ENCODE measurements around the gene RALGAPB. TPM values are rescaled to one million over a fixed set of nuclear protein-coding genes. Genes with fewer than 3 reads are reported as not detected.
"Not testable (repeated sequence)": the region's sequence is repeated elsewhere in the genome, so short reads cannot be mapped to it uniquely, and the experiment has no call there.

The RALGAPB gene
- total RNA-seq, 1 experiment from 2014 or later = 6.2 TPM

DNA sequence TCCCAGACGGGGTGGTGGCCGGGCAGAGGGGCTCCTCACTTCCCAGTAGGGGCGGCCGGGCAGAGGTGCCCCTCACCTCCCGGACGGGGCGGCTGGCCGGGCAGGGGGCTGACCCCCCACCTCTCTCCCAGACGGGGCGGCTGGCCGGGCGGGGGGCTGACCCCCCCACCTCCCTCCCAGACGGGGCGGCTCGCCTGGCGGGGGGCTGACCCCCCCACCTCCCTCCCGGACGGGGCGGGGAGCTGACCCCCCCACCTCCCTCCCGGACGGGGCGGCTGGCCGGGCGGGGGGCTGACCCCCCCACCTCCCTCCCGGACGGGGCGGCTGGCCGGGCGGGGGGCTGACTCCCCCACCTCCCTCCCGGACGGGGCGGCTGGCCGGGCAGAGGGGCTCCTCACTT lies 11.5 kb upstream of the RALGAPB start:
- H3K4me3 ChIP-seq, DNase-seq, H3K27me3 ChIP-seq, H3K36me3 ChIP-seq, H3K9me3 ChIP-seq: not testable (repeated sequence)

- not testable (repeated sequence) for H3K9me3 ChIP-seq, H3K27me3 ChIP-seq, DNase-seq, H3K36me3 ChIP-seq
- peak overlapping the region; percentile 50 for H3K4me3 ChIP-seq
These were observed 11.1 kb upstream of the RALGAPB start for GRCh38 chr20:38461569-38461968.

GRCh38 chr20:38466171-38466570 lies 6.5 kb upstream of the RALGAPB start:
- no peaks in the 10 kb centered on the region for H3K36me3 ChIP-seq
- DNase-seq = no peak
- H3K4me3 ChIP-seq = no peak overlapping the region
- no peaks in the 10 kb centered on the region for H3K9me3 ChIP-seq
- H3K27me3 ChIP-seq = no peaks in the 10 kb centered on the region; the same call in 1 of the 2 replicates

- Histone ChIP-seq H3K27me3 (no peaks in the 10 kb centered on the region; the same call in 1 of the 2 replicates), H3K36me3 (no peaks in the 10 kb centered on the region), H3K4me3 (no peak overlapping the region), H3K9me3 (no peaks in the 10 kb centered on the region)
- no peak for DNase-seq
These were observed 5.7 kb upstream of the RALGAPB start for GRCh38 chr20:38466983-38467382.

DNA sequence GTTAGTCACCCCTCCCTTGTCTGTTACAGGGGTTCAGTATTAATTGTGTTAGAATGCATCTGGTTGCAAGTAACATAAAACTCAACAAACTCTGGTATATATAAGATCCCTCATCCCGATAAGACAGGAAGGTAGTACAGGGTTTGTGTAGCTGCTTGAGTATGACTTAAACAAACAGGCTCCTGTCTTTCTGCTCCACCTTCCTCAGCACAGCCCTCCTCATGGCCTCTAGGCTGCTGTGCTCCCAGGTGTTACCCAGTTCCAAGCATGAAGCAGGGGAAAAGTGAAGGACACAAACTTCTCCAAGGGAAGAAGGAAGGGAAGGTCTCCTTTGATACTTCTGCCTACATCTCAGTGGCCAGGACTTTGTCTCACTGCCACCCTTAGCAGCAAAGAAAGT lies 1.4 kb upstream of the RALGAPB start:
- Histone ChIP-seq H3K4me3 (no peak overlapping the region), H3K9me3 (no peaks in the 10 kb centered on the region), H3K27me3 (no peaks in the 10 kb centered on the region; the same call in 1 of the 2 replicates), H3K36me3 (peaks cover 9% of the 10 kb centered on the region; the same call in 1 of the 2 replicates)
- DNase-seq = no peak

GRCh38 chr20:38471987-38472512 lies 593 bp upstream of the RALGAPB start:
- Histone ChIP-seq H3K36me3 (peaks cover 9% of the 10 kb centered on the region; the same call in 1 of the 2 replicates), H3K9me3 (no peaks in the 10 kb centered on the region), H3K27me3 (no peaks in the 10 kb centered on the region; the same call in 1 of the 2 replicates), H3K4me3 (peak overlapping the region; percentile 81)
- DNase-seq = no peak

DNA sequence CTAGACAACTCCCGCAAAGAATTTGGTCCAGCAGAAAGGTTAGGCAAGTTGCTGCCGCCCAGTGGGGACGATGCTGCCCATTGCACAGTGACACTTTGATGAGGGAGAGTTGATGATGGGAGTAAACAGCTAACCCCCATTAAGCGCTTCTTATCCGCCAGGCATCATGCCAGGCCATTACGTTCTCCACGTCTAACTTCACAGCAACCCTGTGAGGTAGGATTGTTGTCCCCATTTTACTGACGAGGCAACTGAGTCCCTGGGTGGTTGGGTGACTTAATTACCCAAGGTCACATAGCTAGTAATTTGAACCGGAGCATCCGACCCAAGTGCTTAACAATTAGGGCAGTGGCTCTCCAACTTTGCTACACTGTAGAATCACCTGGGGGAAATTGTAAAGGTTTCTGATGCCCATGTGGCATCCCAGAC lies 738 bp downstream of the RALGAPB start:
- Histone ChIP-seq H3K4me3 (peak overlapping the region; percentile 81), H3K9me3 (no peaks in the 10 kb centered on the region), H3K27me3 (no peaks in the 10 kb centered on the region; the same call in 1 of the 2 replicates), H3K36me3 (peaks cover 9% of the 10 kb centered on the region; the same call in 1 of the 2 replicates)
- DNase-seq = no peak

DNA sequence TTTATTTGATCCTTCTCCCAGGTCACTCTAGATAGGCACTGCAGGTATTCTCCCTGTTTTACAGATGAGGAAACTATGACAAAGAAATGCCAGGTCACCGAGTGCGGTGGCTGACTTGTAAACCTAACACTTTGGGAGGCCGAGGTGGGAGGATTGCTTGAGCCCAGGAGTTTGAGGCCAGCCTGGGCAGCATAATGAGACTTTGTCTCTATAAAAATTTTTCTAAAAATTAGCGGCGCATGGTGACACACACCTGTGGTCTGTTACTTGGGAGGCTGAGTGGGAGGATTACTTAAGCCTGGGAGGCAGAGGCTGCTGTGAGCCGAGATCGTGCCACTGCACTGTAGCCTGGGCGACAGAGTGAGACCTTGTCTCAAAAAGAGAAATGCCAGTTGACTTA lies 5.1 kb downstream of the RALGAPB start:
- Histone ChIP-seq H3K4me3 (no peak overlapping the region), H3K9me3 (no peaks in the 10 kb centered on the region), H3K36me3 (peaks cover 9% of the 10 kb centered on the region), H3K27me3 (no peaks in the 10 kb centered on the region)
- no peak for DNase-seq

- Histone ChIP-seq H3K9me3 (no peaks in the 10 kb centered on the region), H3K36me3 (peaks cover 7% of the 10 kb centered on the region), H3K27me3 (no peaks in the 10 kb centered on the region), H3K4me3 (no peak overlapping the region)
- no peak for DNase-seq
These were observed 7.0 kb downstream of the RALGAPB start for GRCh38 chr20:38479596-38479995.

GRCh38 chr20:38485041-38485440 lies 12.4 kb downstream of the RALGAPB start:
- DNase-seq = no peak
- peaks cover 18% of the 10 kb centered on the region for H3K36me3 ChIP-seq
- no peak overlapping the region for H3K4me3 ChIP-seq
- H3K27me3 ChIP-seq = no peaks in the 10 kb centered on the region
- H3K9me3 ChIP-seq = no peaks in the 10 kb centered on the region

- no peaks in the 10 kb centered on the region for H3K9me3 ChIP-seq
- H3K27me3 ChIP-seq = no peaks in the 10 kb centered on the region
- peaks cover 51% of the 10 kb centered on the region for H3K36me3 ChIP-seq
- no peak overlapping the region for H3K4me3 ChIP-seq
- DNase-seq = no peak
These were observed 16.5 kb downstream of the RALGAPB start for GRCh38 chr20:38489181-38489580.

- Histone ChIP-seq H3K36me3 (peaks cover 77% of the 10 kb centered on the region), H3K27me3 (no peaks in the 10 kb centered on the region), H3K9me3 (no peaks in the 10 kb centered on the region), H3K4me3 (no peak overlapping the region)
- no peak for DNase-seq
These were observed 24.7 kb downstream of the RALGAPB start for GRCh38 chr20:38497246-38497935.

DNA sequence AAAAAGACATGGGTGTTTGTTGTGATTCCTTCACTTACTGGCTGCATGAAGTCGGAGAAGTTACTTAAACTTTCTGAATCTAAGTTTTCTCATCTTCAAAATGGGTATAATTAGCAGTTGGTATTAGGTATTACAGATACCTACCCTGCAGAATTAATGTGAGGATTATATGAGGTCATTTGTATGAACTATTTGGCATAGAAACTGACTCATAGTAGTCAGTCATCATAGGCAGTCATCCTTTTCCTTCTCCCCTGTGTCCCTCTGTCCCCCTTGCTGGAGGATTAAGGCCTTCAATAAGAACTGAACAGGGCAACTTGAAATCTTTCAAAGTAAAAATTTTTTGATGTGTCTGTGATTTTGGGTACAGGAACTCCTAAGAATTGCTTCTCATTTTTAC lies 26.3 kb downstream of the RALGAPB start:
- no peak overlapping the region for H3K4me3 ChIP-seq

GRCh38 chr20:38499366-38499765 lies 26.7 kb downstream of the RALGAPB start:
- H3K36me3 ChIP-seq = peaks cover 77% of the 10 kb centered on the region
- H3K9me3 ChIP-seq = no peaks in the 10 kb centered on the region
- H3K4me3 ChIP-seq = no peak overlapping the region
- H3K27me3 ChIP-seq = no peaks in the 10 kb centered on the region
- DNase-seq = no peak

More for the DNA sequence above, 26.3 kb downstream of the RALGAPB start:
- no peaks in the 10 kb centered on the region for H3K27me3 ChIP-seq
- no peak for DNase-seq
- H3K9me3 ChIP-seq = no peaks in the 10 kb centered on the region
- peaks cover 77% of the 10 kb centered on the region for H3K36me3 ChIP-seq

GRCh38 chr20:38501858-38502436 lies 29.3 kb downstream of the RALGAPB start:
- Histone ChIP-seq H3K27me3 (no peaks in the 10 kb centered on the region), H3K36me3 (peaks cover 71% of the 10 kb centered on the region), H3K4me3 (no peak overlapping the region), H3K9me3 (no peaks in the 10 kb centered on the region)
- DNase-seq = no peak

DNA sequence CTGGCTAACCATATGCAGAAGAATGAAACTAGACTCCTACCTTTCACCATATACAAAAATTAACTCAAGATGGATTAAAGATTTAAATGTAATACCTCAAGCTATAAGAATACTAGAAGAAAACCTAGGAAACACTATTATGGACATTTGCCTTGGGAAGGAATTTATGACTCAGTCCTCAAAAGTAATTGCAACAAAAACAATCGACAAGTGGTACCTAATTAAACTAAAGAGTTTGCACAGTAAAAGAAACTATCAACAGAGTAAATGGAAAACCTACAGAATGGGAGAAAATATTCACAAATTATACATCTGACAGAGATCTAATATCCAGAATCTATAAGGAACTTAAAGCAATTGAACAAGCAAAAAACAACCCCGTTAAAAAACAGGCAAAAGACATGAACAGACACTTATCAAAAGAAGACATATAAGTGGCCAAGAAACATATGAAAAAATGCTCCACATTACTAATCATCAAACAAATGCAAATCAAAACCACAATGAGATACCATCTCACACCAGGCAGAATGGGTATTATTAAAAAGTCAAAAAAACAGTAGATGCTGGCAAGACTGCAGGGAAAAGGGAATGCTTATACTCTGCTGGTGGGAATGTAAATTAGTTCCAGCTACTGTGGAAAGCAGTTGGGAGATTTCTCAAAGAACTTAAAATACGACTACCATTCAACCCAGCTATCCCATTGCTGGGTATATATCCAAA lies 31.9 kb downstream of the RALGAPB start:
- Histone ChIP-seq H3K36me3 (peaks cover 59% of the 10 kb centered on the region), H3K9me3 (no peaks in the 10 kb centered on the region)
- no peak for DNase-seq

GRCh38 chr20:38505091-38505455 lies 32.4 kb downstream of the RALGAPB start:
- H3K4me3 ChIP-seq = no peak overlapping the region
- H3K36me3 ChIP-seq = peaks cover 61% of the 10 kb centered on the region
- no peaks in the 10 kb centered on the region for H3K9me3 ChIP-seq
- no peaks in the 10 kb centered on the region for H3K27me3 ChIP-seq
- no peak for DNase-seq

More for the DNA sequence above, 31.9 kb downstream of the RALGAPB start:
- Histone ChIP-seq H3K4me3 (no peak overlapping the region), H3K27me3 (no peaks in the 10 kb centered on the region)
